ENCODE results near the gene SPARCL1.
"Not testable (repeated sequence)": the region's sequence is repeated elsewhere in the genome, so short reads cannot be mapped to it uniquely, and the experiment has no call there.

The SPARCL1 gene

GRCh38 chr4:87502580-87503238 lies 26.5 kb downstream of the SPARCL1 start:
- no peak for DNase-seq (ENCODE audit: low read depth in 2 of 2)

- DNase-seq (ENCODE audit: low read depth in 2 of 2), result no peak
Measured at GRCh38 chr4:87500092-87500462, 29.1 kb downstream of the SPARCL1 start.

- DNase-seq (ENCODE audit: low read depth in 2 of 2), result no peak
Measured at GRCh38 chr4:87499403-87500091, 29.6 kb downstream of the SPARCL1 start.

- DNase-seq (ENCODE audit: low read depth in 2 of 2), result no peak
Measured at GRCh38 chr4:87498446-87498900, 30.7 kb downstream of the SPARCL1 start.

- no peak for DNase-seq (ENCODE audit: low read depth in 2 of 2)
Measured at GRCh38 chr4:87497578-87497977, 31.6 kb downstream of the SPARCL1 start.

GRCh38 chr4:87497159-87497558 lies 32.0 kb downstream of the SPARCL1 start:
- DNase-seq (ENCODE audit: low read depth in 2 of 2), result no peak

- DNase-seq (ENCODE audit: low read depth in 2 of 2), result no peak
Measured at GRCh38 chr4:87493115-87493514, 36.1 kb downstream of the SPARCL1 start.

- not testable (repeated sequence) for DNase-seq (ENCODE audit: low read depth in 2 of 2)
Measured at GRCh38 chr4:87491851-87492250, 37.3 kb downstream of the SPARCL1 start.

GRCh38 chr4:87491436-87491835 lies 37.7 kb downstream of the SPARCL1 start:
- no peak for DNase-seq (ENCODE audit: low read depth in 2 of 2)

- no peak for DNase-seq (ENCODE audit: low read depth in 2 of 2)
Measured at GRCh38 chr4:87490664-87491369, 38.4 kb downstream of the SPARCL1 start.

- no peak for DNase-seq (ENCODE audit: low read depth in 2 of 2)
Measured at GRCh38 chr4:87489678-87490077, 39.5 kb downstream of the SPARCL1 start.

GRCh38 chr4:87488666-87489065 lies 40.5 kb downstream of the SPARCL1 start:
- not testable (repeated sequence) for DNase-seq (ENCODE audit: low read depth in 2 of 2)

GRCh38 chr4:87483247-87483646 lies 45.9 kb downstream of the SPARCL1 start:
- not testable (repeated sequence) for DNase-seq (ENCODE audit: low read depth in 2 of 2)

GRCh38 chr4:87481377-87481776 lies 47.8 kb downstream of the SPARCL1 start:
- no peak for DNase-seq (ENCODE audit: low read depth in 2 of 2)

GRCh38 chr4:87478732-87479250 lies 50.4 kb downstream of the SPARCL1 start:
- DNase-seq (ENCODE audit: low read depth in 2 of 2), result no peak

- no peak for DNase-seq (ENCODE audit: low read depth in 2 of 2)
Measured at GRCh38 chr4:87476934-87477333, 52.2 kb downstream of the SPARCL1 start.

GRCh38 chr4:87469390-87469789 lies 59.8 kb downstream of the SPARCL1 start:
- no peak for DNase-seq (ENCODE audit: low read depth in 2 of 2)

GRCh38 chr4:87465739-87466366 lies 63.3 kb downstream of the SPARCL1 start:
- DNase-seq (ENCODE audit: low read depth in 2 of 2), result no peak

GRCh38 chr4:87462102-87462501 lies 67.1 kb downstream of the SPARCL1 start:
- DNase-seq (ENCODE audit: low read depth in 2 of 2), result no peak

- no peak for DNase-seq (ENCODE audit: low read depth in 2 of 2)
Measured at GRCh38 chr4:87461281-87461700, 67.9 kb downstream of the SPARCL1 start.

- DNase-seq (ENCODE audit: low read depth in 2 of 2), result no peak
Measured at GRCh38 chr4:87458913-87459312, 70.3 kb downstream of the SPARCL1 start.

GRCh38 chr4:87451537-87451936 lies 77.6 kb downstream of the SPARCL1 start:
- DNase-seq (ENCODE audit: low read depth in 2 of 2), result no peak
